ENCODE data around the gene HABP4.
A peak's percentile ranks its signal among the peaks of the same experiment; 100 is the strongest.

HABP4 gene

GRCh38 chr9:96436456-96437126 lies 13.4 kb upstream of the HABP4 start:
- DNase-seq = no peak

- no peak for DNase-seq
Observed at GRCh38 chr9:96437454-96437853, 12.5 kb upstream of the HABP4 start.

GRCh38 chr9:96440671-96441199 lies 9.2 kb upstream of the HABP4 start:
- no peak for DNase-seq

- DNase-seq = no peak
Observed at GRCh38 chr9:96441798-96442445, 8.0 kb upstream of the HABP4 start.

GRCh38 chr9:96442491-96442890 lies 7.5 kb upstream of the HABP4 start:
- DNase-seq = no peak

GRCh38 chr9:96447406-96447805 lies 2.6 kb upstream of the HABP4 start:
- DNase-seq = no peak

- no peak for DNase-seq
Observed at GRCh38 chr9:96448546-96449170, 1.3 kb upstream of the HABP4 start.

- DNase-seq = no peak
Observed at GRCh38 chr9:96449523-96449844, 485 bp upstream of the HABP4 start.

GRCh38 chr9:96450613-96451528 lies 902 bp downstream of the HABP4 start:
- DNase-seq = peak; percentile 72

GRCh38 chr9:96453625-96454024 lies 3.7 kb downstream of the HABP4 start:
- DNase-seq = peak; percentile 21

- DNase-seq = no peak
Observed at GRCh38 chr9:96457266-96457665, 7.3 kb downstream of the HABP4 start.

- DNase-seq = peak; percentile 11
Observed at GRCh38 chr9:96458226-96458625, 8.3 kb downstream of the HABP4 start.

- DNase-seq = peak; percentile 33
Observed at GRCh38 chr9:96459268-96460007, 9.5 kb downstream of the HABP4 start.

- DNase-seq = no peak
Observed at GRCh38 chr9:96460470-96460869, 10.5 kb downstream of the HABP4 start.

- no peak for DNase-seq
Observed at GRCh38 chr9:96460882-96461281, 10.9 kb downstream of the HABP4 start.

- DNase-seq = no peak
Observed at GRCh38 chr9:96461336-96461735, 11.4 kb downstream of the HABP4 start.

- DNase-seq = no peak
Observed at GRCh38 chr9:96462541-96462940, 12.6 kb downstream of the HABP4 start.

- no peak for DNase-seq
Observed at GRCh38 chr9:96464426-96464825, 14.5 kb downstream of the HABP4 start.

GRCh38 chr9:96467784-96468183 lies 17.8 kb downstream of the HABP4 start:
- DNase-seq = no peak

GRCh38 chr9:96476013-96476412 lies 26.0 kb downstream of the HABP4 start:
- DNase-seq = no peak

- peak; percentile 46 for DNase-seq
Observed at GRCh38 chr9:96476591-96476990, 26.6 kb downstream of the HABP4 start.

GRCh38 chr9:96478829-96479371 lies 28.9 kb downstream of the HABP4 start:
- no peak for DNase-seq

Measured in activated CD8-positive, alpha-beta memory T cell treated with anti-CD3 and anti-CD28 coated beads for 24 hours (primary cell).